IMR-90 (cell line): ENCODE data around the gene FBXL5. TPM values are rescaled to one million over a fixed set of nuclear protein-coding genes. Genes with fewer than 3 reads are reported as not detected.

ENCODE experiments used
- ATAC-seq: fragments of 200-7000 bp; cut with Tn5 transposase; 2 replicates; pipeline ENCODE4 v1.9.1; 2020; ENCODE audit warnings: low read depth, mild to moderate bottlenecking, moderate library complexity
- BruUV-seq: library from RNA; stranded (reverse); fragments of 400-500 nt; replicated peaks from 2 replicates; lab custom pipeline; 2021; lab: Mats Ljungman, UMichigan
- CTCF ChIA-PET: fragments of 300-600 bp; formaldehyde crosslinking; extraction: SDS; loops from one replicate; lab custom pipeline; 2021; ENCODE audit warnings: antibody characterized with exemption; lab: Yijun Ruan, JAX
- POLR2A ChIA-PET: fragments of 300-600 bp; sonication (Branson Sonifier 250); formaldehyde crosslinking; loops from one replicate; lab custom pipeline; 2022; ENCODE audit warnings: antibody characterized with exemption; ENCODE audit not compliant: unreplicated experiment; lab: Charles Lee
- DNase-seq: peaks from one replicate; pipeline ENCODE4 v3.0.0; 2013
- H2AFZ ChIP-seq: replicated peaks from 2 replicates; pipeline ENCODE3; 2013; ENCODE audit warnings: low read length, mild to moderate bottlenecking; ENCODE audit not compliant: poor library complexity
- H2AK5ac ChIP-seq: 2 replicates; pipeline ENCODE4 v1.6.1; 2013; ENCODE audit warnings: low read depth, low read length, inconsistent platforms
- H2AK9ac ChIP-seq: replicated peaks from 2 replicates; pipeline ENCODE3; 2013; ENCODE audit warnings: mild to moderate bottlenecking, low read depth, low read length, moderate library complexity; ENCODE audit not compliant: poor library complexity
- H2BK120ac ChIP-seq: 2 replicates; pipeline ENCODE4 v1.6.1; 2013; ENCODE audit warnings: low read depth, low read length, inconsistent platforms
- H2BK15ac ChIP-seq: 3 replicates; pipeline ENCODE4 v1.6.1; 2013; ENCODE audit warnings: low read depth, low read length, inconsistent platforms
- H2BK20ac ChIP-seq: 2 replicates; pipeline ENCODE4 v1.6.1; 2013; ENCODE audit warnings: low read depth, mild to moderate bottlenecking, inconsistent platforms, low read length, moderate library complexity
- H2BK5ac ChIP-seq: 2 replicates; pipeline ENCODE4 v1.6.1; 2013; ENCODE audit warnings: mild to moderate bottlenecking, low read depth, low read length, inconsistent platforms; ENCODE audit not compliant: poor library complexity, severe bottlenecking
- H3K14ac ChIP-seq: replicated peaks from 2 replicates; pipeline ENCODE4 v1.6.1; 2013; ENCODE audit warnings: low read depth, low read length, inconsistent platforms
- H3K18ac ChIP-seq: 2 replicates; pipeline ENCODE4 v1.6.1; 2013; ENCODE audit warnings: low read depth, low read length, control low read depth
- H3K23ac ChIP-seq: 2 replicates; pipeline ENCODE4 v1.6.1; 2013; ENCODE audit warnings: low read depth, low read length, inconsistent platforms
- H3K27ac ChIP-seq: 2 replicates; pipeline ENCODE4 v1.5.1; 2013; ENCODE audit warnings: mild to moderate bottlenecking, control low read depth, low read length; ENCODE audit not compliant: insufficient read depth
- H3K27me3 ChIP-seq: 2 replicates; pipeline ENCODE4 v1.6.1; 2013; ENCODE audit warnings: low read length; ENCODE audit not compliant: control insufficient read depth, insufficient read depth
- H3K36me3 ChIP-seq: 2 replicates; pipeline ENCODE4 v1.6.1; 2013; ENCODE audit warnings: low read length, mixed read lengths; ENCODE audit not compliant: control insufficient read depth, insufficient read depth
- H3K4ac ChIP-seq: 2 replicates; pipeline ENCODE4 v1.6.1; 2013; ENCODE audit warnings: low read depth, low read length, inconsistent platforms
- H3K4me1 ChIP-seq: 2 replicates; pipeline ENCODE4 v1.6.1; 2013; ENCODE audit warnings: low read length, mixed read lengths; ENCODE audit not compliant: control insufficient read depth, insufficient read depth
- H3K4me2 ChIP-seq: 2 replicates; pipeline ENCODE4 v1.6.1; 2013; ENCODE audit warnings: low read depth, mild to moderate bottlenecking, control low read depth, low read length, moderate library complexity
- H3K4me3 ChIP-seq: 2 replicates; pipeline ENCODE4 v1.5.1; 2013; ENCODE audit warnings: low read depth, mild to moderate bottlenecking, control low read depth, low read length, moderate library complexity; ENCODE audit not compliant: insufficient read depth
- H3K56ac ChIP-seq: 2 replicates; pipeline ENCODE4 v1.6.1; 2013; ENCODE audit warnings: low read length, inconsistent platforms; ENCODE audit not compliant: insufficient read depth; ENCODE audit errors: extremely low read depth
- H3K79me1 ChIP-seq, 2 experiments: 2 replicates each; pipeline ENCODE4 v1.6.1; 2013; ENCODE audit warnings: low read length in 2 of 2, inconsistent platforms in 1 of 2, low read depth in 1 of 2
- H3K9ac ChIP-seq: 2 replicates; pipeline ENCODE4 v1.6.1; 2013; ENCODE audit warnings: low read depth, low read length, control low read depth
- H3K9me1 ChIP-seq: 2 replicates; pipeline ENCODE4 v1.6.1; 2013; ENCODE audit warnings: low read length, inconsistent platforms; ENCODE audit not compliant: insufficient read depth
- H3K9me3 ChIP-seq: 2 replicates; pipeline ENCODE4 v1.6.1; 2013; ENCODE audit warnings: low read length; ENCODE audit not compliant: control insufficient read depth, insufficient read depth
- H4K20me1 ChIP-seq: 2 replicates; pipeline ENCODE4 v1.6.1; 2013; ENCODE audit warnings: low read length, inconsistent platforms; ENCODE audit not compliant: insufficient read depth
- H4K5ac ChIP-seq: 2 replicates; pipeline ENCODE4 v1.6.1; 2013; ENCODE audit warnings: mild to moderate bottlenecking, low read depth, low read length, control low read depth
- H4K8ac ChIP-seq, 2 experiments: 2 replicates each; pipeline ENCODE4 v1.6.1; 2013; ENCODE audit warnings: low read depth in 2 of 2, low read length in 2 of 2, control low read depth in 1 of 2, inconsistent platforms in 1 of 2
- H4K91ac ChIP-seq: 2 replicates; pipeline ENCODE4 v1.6.1; 2013; ENCODE audit warnings: low read depth, low read length, inconsistent platforms; ENCODE audit not compliant: insufficient read depth
- BHLHE40 ChIP-seq: fragments of 150-350 bp; IDR thresholded peaks from 2 replicates; pipeline ENCODE4 v1.6.1; 2016; ENCODE audit warnings: mild to moderate bottlenecking, low read depth, low read length
- CEBPB ChIP-seq: IDR thresholded peaks from 2 replicates; pipeline ENCODE4 v1.6.1; 2012; ENCODE audit warnings: low read depth, low read length, improper control_type of control experiment
- CHD1 ChIP-seq: IDR thresholded peaks from 2 replicates; pipeline ENCODE4 v1.6.1; 2012; ENCODE audit warnings: low read depth, low read length, improper control_type of control experiment
- ELK1 ChIP-seq: fragments of 150-350 bp; IDR thresholded peaks from 2 replicates; pipeline ENCODE4 v1.6.1; 2016; ENCODE audit warnings: low read depth, mild to moderate bottlenecking, low read length, moderate library complexity, borderline replicate concordance
- FOS ChIP-seq: fragments of 150-350 bp; IDR thresholded peaks from 2 replicates; pipeline ENCODE4 v1.6.1; 2016; ENCODE audit warnings: low read depth, low read length
- MAFK ChIP-seq: IDR thresholded peaks from 2 replicates; pipeline ENCODE4 v1.6.1; 2012; ENCODE audit warnings: low read depth, low read length, improper control_type of control experiment
- MAZ ChIP-seq: IDR thresholded peaks from 2 replicates; pipeline ENCODE4 v1.6.1; 2012; ENCODE audit warnings: low read depth, mild to moderate bottlenecking, low read length, improper control_type of control experiment, moderate library complexity, borderline replicate concordance
- MXI1 ChIP-seq: IDR thresholded peaks from 2 replicates; pipeline ENCODE4 v1.6.1; 2012; ENCODE audit warnings: low read depth, mild to moderate bottlenecking, low read length, moderate library complexity, borderline replicate concordance
- NFE2L2 ChIP-seq: fragments of 150-350 bp; IDR thresholded peaks from 2 replicates; pipeline ENCODE4 v1.6.1; 2016; ENCODE audit warnings: low read depth, mild to moderate bottlenecking, low read length
- POLR2A ChIP-seq: IDR thresholded peaks from 2 replicates; pipeline ENCODE4 v1.6.1; 2012; ENCODE audit warnings: mild to moderate bottlenecking, low read depth, low read length
- USF2 ChIP-seq: fragments of 150-350 bp; IDR thresholded peaks from 2 replicates; pipeline ENCODE4 v1.6.1; 2017; ENCODE audit warnings: mild to moderate bottlenecking, antibody characterized with exemption, low read length, low read depth
- WGBS, 2 experiments: methylation state at CpG; one replicate each; pipeline versions ENCODE4 v1.1.5 to v1.1.7; 2013; ENCODE audit warnings: missing lambda C conversion rate in 2 of 2; ENCODE audit not compliant: insufficient read length in 1 of 2; ENCODE audit errors: extremely low coverage in 2 of 2; 5-methylcytosine and 5-hydroxymethylcytosine counted together
- dilution Hi-C: fragments of 300-500 bp; cut with HindIII; formaldehyde crosslinking; loops from one replicate; pipeline ENCODE4 v1.14.3; 2018; ENCODE audit warnings: low sequenced_read_pairs; ENCODE audit not compliant: unreplicated experiment
- in situ Hi-C: fragments of 300-500 bp; cut with MboI; formaldehyde crosslinking; loops from 3 replicates; pipeline ENCODE4 v1.14.3; 2019; ENCODE audit warnings: low sequenced_read_pairs, inconsistent platforms, mixed read lengths
- intact Hi-C: fragments of 100-400 bp; cut with micrococcal nuclease; formaldehyde crosslinking; loops from 2 replicates; pipeline ENCODE4 v1.10.0; 2022
- polyA plus RNA-seq, 3 experiments: library from polyadenylated mRNA; depleted of rRNA; stranded (reverse); fragments of >200 nt; gene quantifications; 2 replicates each; pipeline ENCODE4 v1.2.3, GENCODE V29; 2012; ENCODE audit warnings: low replicate concordance in 1 of 3
- total RNA-seq: library from RNA; depleted of rRNA; stranded (reverse); fragments of >200 nt; gene quantifications from 2 replicates; pipeline ENCODE4 v1.2.3, GENCODE V29; 2012

FBXL5 gene
- total and polyA plus RNA-seq, 2 of the 4 experiments (the other 2 are of a cell fraction) = 20.3 to 62.6 TPM

GRCh38 chr4:15651676-15652075 is 3.5 kb downstream of the FBXL5 start:
- Histone ChIP-seq H3K4ac (no peak overlapping the region), H4K91ac (no peak overlapping the region), H3K27ac (no peak overlapping the region), H3K4me2 (peak overlapping the region; percentile 52; the same call in 1 of the 2 replicates), H2BK120ac (no peak overlapping the region), H4K8ac (peak overlapping the region in 1 of 2 experiments; percentile 15; a peak in 1 of 4 replicates), H3K9ac (no peak overlapping the region; the same call in 1 of the 2 replicates), H3K4me3 (no peak overlapping the region), H2BK15ac (no peak overlapping the region), H3K14ac (peak overlapping the region; percentile 20; the same call in 1 of the 2 replicates), H3K9me1 (no peaks in the 10 kb centered on the region), H3K23ac (peak overlapping the region; percentile 58; the same call in 1 of the 2 replicates), H3K27me3 (no peaks in the 10 kb centered on the region), H3K9me3 (no peaks in the 10 kb centered on the region), H2BK5ac (peak overlapping the region; percentile 38), H3K79me1 (peaks cover 7 to 35% of the 10 kb centered on the region in 2 experiments), H2AK5ac (no peak overlapping the region), H3K36me3 (no peaks in the 10 kb centered on the region), H2BK20ac (no peak overlapping the region), H3K18ac (no peak overlapping the region; the same call in 1 of the 2 replicates), H4K5ac (no peak overlapping the region), H3K56ac (peak overlapping the region; percentile 26; the same call in 1 of the 2 replicates), H2AFZ (no peak overlapping the region), H3K4me1 (peaks cover 6% of the 10 kb centered on the region), H2AK9ac (no peak overlapping the region), H4K20me1 (peaks cover 32% of the 10 kb centered on the region; the same call in 1 of the 2 replicates)
- in situ Hi-C loops (no loop called here), intact Hi-C loops (loop anchor here (2.0 to 5.0 kb wide), 3 partner anchors 76 to 414 kb away; no protein-coding TSS in a partner anchor), dilution Hi-C loops (no loop called here)
- ATAC-seq (no peak), DNase-seq (peak; percentile 19)
- CTCF ChIA-PET = interaction anchor here (1.1 to 1.6 kb wide), 3 partner anchors 9 to 250 kb away, joined by 3 to 4 read pairs (median 3); no protein-coding TSS in a partner anchor
- TF ChIP-seq NFE2L2 = no peak
- no peak for TF ChIP-seq ELK1
- TF ChIP-seq USF2 = no peak
- no peak for TF ChIP-seq POLR2A
- no peak for TF ChIP-seq FOS
- TF ChIP-seq MXI1 = no peak
- TF ChIP-seq MAFK = no peak
- no peak for TF ChIP-seq CEBPB
- TF ChIP-seq MAZ = no peak
- TF ChIP-seq CHD1 = no peak
- TF ChIP-seq BHLHE40 = no peak
- no CpG with 5 or more reads among the region's 2 CpGs for WGBS, 2 experiments
- POLR2A ChIA-PET = interaction anchor here (0.6 kb wide), 1 partner anchor 28 kb away, joined by 4 read pairs; no protein-coding TSS in a partner anchor
- BruUV-seq = no TSS peak
